ENCODE data around the gene ILKAP.

- TF ChIP-seq CTCF (IDR thresholded peaks at IDR 0.05) (no peak), POLR2AphosphoS5 (IDR thresholded peaks at IDR 0.05; ENCODE audit: insufficient read depth in 1 of 2, low read depth in 1 of 2) (no peak)
These were observed 22.9 kb downstream of the ILKAP start for GRCh38 chr2:238180554-238180953.
